PC-9 (cell line): ENCODE data around the gene COA8. TPM values are rescaled to one million over a fixed set of nuclear protein-coding genes. Genes with fewer than 3 reads are reported as not detected.

ENCODE experiments used
- BruUV-seq: library from RNA; stranded (reverse); fragments of 400-500 nt; replicated peaks from 2 replicates; lab custom pipeline; 2021; lab: Mats Ljungman, UMichigan
- CTCF ChIA-PET: fragments of 300-600 bp; sonication (Branson Sonifier 250); formaldehyde crosslinking; loops from one replicate; lab custom pipeline; 2022; ENCODE audit warnings: antibody characterized with exemption; lab: Charles Lee
- POLR2A ChIA-PET: fragments of 300-600 bp; sonication (Branson Sonifier 250); formaldehyde crosslinking; loops from one replicate; lab custom pipeline; 2022; ENCODE audit warnings: antibody characterized with exemption; ENCODE audit not compliant: unreplicated experiment; lab: Charles Lee
- DNase-seq, 2 experiments: peaks; one replicate each; pipeline versions ENCODE4 v3.0.0 to v3.0.0-alpha.2; 2015 to 2022; ENCODE audit warnings: mixed read lengths in 1 of 2
- H2AFZ ChIP-seq: fragments of 200-600 bp; sonication (generic); 2 replicates; pipeline ENCODE4 v1.8.1; 2017; ENCODE audit warnings: antibody characterized with exemption
- H3F3A ChIP-seq: fragments of 200-600 bp; sonication (generic); 2 replicates; pipeline ENCODE4 v1.8.1; 2017; ENCODE audit warnings: antibody characterized with exemption, mild to moderate bottlenecking, low read depth; ENCODE audit not compliant: insufficient read depth
- H3K27ac ChIP-seq: fragments of 200-600 bp; sonication (generic); 2 replicates; pipeline ENCODE4 v1.6.1; 2016; ENCODE audit warnings: mixed run types
- H3K27me3 ChIP-seq: fragments of 200-600 bp; sonication (generic); 2 replicates; pipeline ENCODE4 v1.6.1; 2016; ENCODE audit warnings: low read depth, mixed run types; ENCODE audit not compliant: insufficient read depth
- H3K36me3 ChIP-seq: fragments of 200-600 bp; sonication (generic); 2 replicates; pipeline ENCODE4 v1.6.1; 2016; ENCODE audit warnings: low read depth, mixed run types
- H3K4me1 ChIP-seq: fragments of 200-600 bp; sonication (generic); replicated peaks from 2 replicates; pipeline ENCODE4 v1.6.1; 2016; ENCODE audit warnings: mixed run types; ENCODE audit not compliant: insufficient read depth
- H3K4me2 ChIP-seq: fragments of 200-600 bp; sonication (generic); 2 replicates; pipeline ENCODE4 v1.6.1; 2017; ENCODE audit warnings: mixed run types
- H3K4me3 ChIP-seq: fragments of 200-600 bp; sonication (generic); 2 replicates; pipeline ENCODE4 v1.6.1; 2016; ENCODE audit warnings: mixed run types
- H3K79me2 ChIP-seq: fragments of 200-600 bp; sonication (generic); 2 replicates; pipeline ENCODE4 v1.6.1; 2017; ENCODE audit warnings: low read depth, mixed run types
- H3K9me2 ChIP-seq: fragments of 200-600 bp; sonication (generic); 2 replicates; pipeline ENCODE4 v1.8.1; 2017; ENCODE audit warnings: mild to moderate bottlenecking; ENCODE audit not compliant: insufficient read depth
- H3K9me3 ChIP-seq: fragments of 200-600 bp; sonication (generic); 2 replicates; pipeline ENCODE4 v1.8.1; 2016; ENCODE audit warnings: low read depth; ENCODE audit not compliant: insufficient read depth
- H4K20me1 ChIP-seq: fragments of 200-600 bp; sonication (generic); 2 replicates; pipeline ENCODE4 v1.8.1; 2017; ENCODE audit not compliant: insufficient read depth
- EZH2 ChIP-seq: fragments of 200-600 bp; sonication (generic); IDR thresholded peaks from 2 replicates; pipeline ENCODE4 v1.8.0; 2017; ENCODE audit warnings: antibody characterized with exemption, low read depth
- intact Hi-C: fragments of 100-400 bp; cut with micrococcal nuclease; formaldehyde crosslinking; loops from one replicate; pipeline ENCODE4 v1.10.0; 2022; ENCODE audit not compliant: unreplicated experiment
- total RNA-seq: library from RNA; stranded (reverse); gene quantifications from 2 replicates; pipeline ENCODE4 v1.2.3, GENCODE V29; 2021
- TF ChIP-seq, protein P1 (sequence below): fragments of 200-600 bp; sonication (generic); conservative IDR thresholded peaks from 2 replicates; pipeline ENCODE4 v1.6.1; 2017; ENCODE audit warnings: mixed run types, antibody characterized with exemption, mild to moderate bottlenecking, moderate library complexity

COA8 gene
- total RNA-seq, 1 experiment from 2014 or later, result 101 TPM

DNA sequence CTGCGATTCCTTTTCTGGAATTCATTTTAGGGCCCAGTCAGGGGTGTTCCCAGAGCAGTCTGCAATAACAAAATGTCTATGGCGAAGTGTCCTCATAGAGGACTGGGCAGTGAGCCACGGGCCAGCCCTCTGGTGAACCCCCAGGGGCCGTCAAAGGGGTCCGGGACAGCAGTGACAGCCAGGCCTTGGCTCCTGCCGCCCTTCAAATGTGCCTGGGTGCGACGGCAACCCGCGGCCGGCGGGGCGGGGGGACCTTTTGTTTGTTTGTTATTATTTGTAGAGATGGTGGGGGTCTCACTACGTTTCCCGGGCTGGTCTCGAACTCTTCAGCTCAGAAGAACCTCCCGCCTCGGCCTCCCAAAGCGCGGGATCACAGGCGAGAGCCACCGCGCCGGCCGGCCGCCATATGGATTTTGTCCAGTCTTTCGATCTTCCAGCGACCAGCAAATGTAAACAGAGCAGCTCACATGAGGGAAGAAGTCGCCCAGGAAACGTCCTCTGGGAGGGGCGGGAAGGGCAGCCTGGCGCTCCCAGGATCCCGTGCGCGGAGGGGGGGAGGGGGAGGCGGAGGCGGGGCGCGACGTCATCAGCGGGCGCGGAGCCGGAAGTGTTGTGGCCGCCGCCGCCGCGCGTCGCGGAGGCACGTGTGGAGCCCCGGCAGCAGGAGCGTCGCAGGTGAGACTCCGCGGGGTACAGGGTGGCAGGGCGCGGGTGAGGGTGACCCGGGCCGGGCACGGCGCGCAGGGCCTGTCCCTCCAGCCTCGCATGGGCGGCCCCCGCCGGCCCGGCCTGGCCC is 34.0 kb upstream of the COA8 start, which contains the start of gene TRMT61A:
TRMT61A (plus strand) TSS at position 610 of the 796 bp plus-strand sequence. CDS start 783 bp downstream, outside the sequence.
- DNase-seq, result peak; percentile 89 to 93
- Histone ChIP-seq H3F3A (peaks cover 38% of the 10 kb centered on the region), H3K27me3 (no peaks in the 10 kb centered on the region), H3K9me3 (no peaks in the 10 kb centered on the region), H3K4me3 (peak within 1 kb of the TSS; percentile 79), H4K20me1 (peaks cover 32% of the 10 kb centered on the region), H3K27ac (peak within 1 kb of the TSS; percentile 23), H3K79me2 (peaks cover 44% of the 10 kb centered on the region), H2AFZ (peak within 1 kb of the TSS; percentile 87), H3K36me3 (peaks cover 18% of the 10 kb centered on the region; the same call in 1 of the 2 replicates), H3K4me1 (peaks cover 23% of the 10 kb centered on the region), H3K4me2 (peak within 1 kb of the TSS; percentile 97), H3K9me2 (no peaks in the 10 kb centered on the region)
- TF ChIP-seq, protein P1, sequence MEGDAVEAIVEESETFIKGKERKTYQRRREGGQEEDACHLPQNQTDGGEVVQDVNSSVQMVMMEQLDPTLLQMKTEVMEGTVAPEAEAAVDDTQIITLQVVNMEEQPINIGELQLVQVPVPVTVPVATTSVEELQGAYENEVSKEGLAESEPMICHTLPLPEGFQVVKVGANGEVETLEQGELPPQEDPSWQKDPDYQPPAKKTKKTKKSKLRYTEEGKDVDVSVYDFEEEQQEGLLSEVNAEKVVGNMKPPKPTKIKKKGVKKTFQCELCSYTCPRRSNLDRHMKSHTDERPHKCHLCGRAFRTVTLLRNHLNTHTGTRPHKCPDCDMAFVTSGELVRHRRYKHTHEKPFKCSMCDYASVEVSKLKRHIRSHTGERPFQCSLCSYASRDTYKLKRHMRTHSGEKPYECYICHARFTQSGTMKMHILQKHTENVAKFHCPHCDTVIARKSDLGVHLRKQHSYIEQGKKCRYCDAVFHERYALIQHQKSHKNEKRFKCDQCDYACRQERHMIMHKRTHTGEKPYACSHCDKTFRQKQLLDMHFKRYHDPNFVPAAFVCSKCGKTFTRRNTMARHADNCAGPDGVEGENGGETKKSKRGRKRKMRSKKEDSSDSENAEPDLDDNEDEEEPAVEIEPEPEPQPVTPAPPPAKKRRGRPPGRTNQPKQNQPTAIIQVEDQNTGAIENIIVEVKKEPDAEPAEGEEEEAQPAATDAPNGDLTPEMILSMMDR, result no peak
- TF ChIP-seq EZH2, result no peak
- TSS peak; percentile 74 for BruUV-seq
- intact Hi-C loops, result loop anchor here (1.0 kb wide), 1 partner anchor 12 kb away; no protein-coding TSS in a partner anchor
- POLR2A ChIA-PET, result interaction anchor here (0.5 to 1.2 kb wide), 6 partner anchors 11 to 1136 kb away, joined by 3 to 10 read pairs (median 5); no protein-coding TSS in a partner anchor
- CTCF ChIA-PET, result interaction anchor here (0.7 to 1.9 kb wide), 4 partner anchors 10 to 194 kb away, joined by 3 to 10 read pairs (median 4); no protein-coding TSS in a partner anchor

DNA sequence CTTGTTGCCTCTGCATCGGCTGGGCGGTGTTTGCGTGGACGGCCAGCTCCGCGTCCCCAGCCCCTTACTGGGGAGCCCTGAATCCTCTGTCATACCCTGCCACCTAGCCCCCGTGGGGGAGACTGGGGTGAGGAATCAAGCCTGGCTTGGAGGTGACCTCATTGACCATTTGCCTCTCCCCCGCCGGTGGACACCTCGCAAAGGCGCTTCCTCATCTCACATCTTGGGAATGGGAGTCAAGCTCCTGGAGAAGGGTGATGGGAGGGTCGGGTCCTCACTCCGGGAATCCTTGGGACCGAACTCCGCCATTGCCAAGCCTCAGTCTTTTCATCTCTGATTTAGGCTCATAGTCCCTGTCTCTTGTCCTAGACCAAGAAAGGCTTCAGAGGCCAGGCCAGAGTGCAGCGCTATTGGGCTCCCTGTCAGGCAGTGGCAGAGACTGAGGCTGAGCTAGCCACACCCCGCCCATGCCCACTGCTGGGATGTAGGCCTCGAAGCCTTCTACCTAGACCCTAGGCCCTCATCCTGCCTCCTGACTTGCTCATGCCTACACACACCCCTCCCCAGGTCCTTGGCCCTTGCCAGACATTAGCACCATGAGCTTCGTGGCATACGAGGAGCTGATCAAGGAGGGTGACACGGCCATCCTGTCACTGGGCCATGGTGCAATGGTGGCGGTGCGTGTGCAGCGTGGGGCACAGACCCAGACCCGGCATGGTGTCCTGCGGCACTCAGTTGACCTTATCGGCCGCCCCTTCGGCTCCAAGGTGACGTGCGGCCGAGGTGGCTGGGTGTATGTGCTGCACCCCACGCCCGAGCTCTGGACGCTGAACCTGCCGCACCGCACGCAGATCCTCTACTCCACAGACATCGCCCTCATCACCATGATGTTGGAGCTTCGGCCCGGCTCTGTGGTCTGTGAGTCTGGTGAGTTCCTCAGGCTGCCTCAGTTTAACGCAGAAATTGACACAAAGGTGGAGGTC is 33.1 kb upstream of the COA8 start:
- no peaks in the 10 kb centered on the region for H3K9me2 ChIP-seq
- H3K27me3 ChIP-seq, result no peaks in the 10 kb centered on the region
- peaks cover 34% of the 10 kb centered on the region for H4K20me1 ChIP-seq
- peak overlapping the region; percentile 85 for H2AFZ ChIP-seq
- H3F3A ChIP-seq, result peaks cover 29% of the 10 kb centered on the region; the same call in 1 of the 2 replicates
- H3K27ac ChIP-seq, result peak overlapping the region; percentile 6; the same call in 1 of the 2 replicates
- POLR2A ChIA-PET, result interaction anchor here (0.5 to 1.2 kb wide), 3 partner anchors 10 to 224 kb away, joined by 3 to 10 read pairs (median 5); no protein-coding TSS in a partner anchor
- peak overlapping the region; percentile 95 for H3K4me2 ChIP-seq
- H3K4me3 ChIP-seq, result peak overlapping the region; percentile 79
- no peaks in the 10 kb centered on the region for H3K9me3 ChIP-seq
- TF ChIP-seq EZH2, result no peak
- TF ChIP-seq, protein P1, result no peak
- H3K4me1 ChIP-seq, result peaks cover 23% of the 10 kb centered on the region
- TSS peak; percentile 62 for BruUV-seq
- peaks cover 44% of the 10 kb centered on the region for H3K79me2 ChIP-seq
- intact Hi-C loops, result loop anchor here (1.0 kb wide), 1 partner anchor 11 kb away; no protein-coding TSS in a partner anchor
- DNase-seq, result no peak
- CTCF ChIA-PET, result interaction anchor here (0.6 to 1.9 kb wide), 4 partner anchors 12 to 194 kb away, joined by 4 to 10 read pairs (median 4); no protein-coding TSS in a partner anchor
- peaks cover 18% of the 10 kb centered on the region; the same call in 1 of the 2 replicates for H3K36me3 ChIP-seq
